Cardiac fibroblast (primary cell): ENCODE data around the gene GSX1.
A peak's percentile ranks its signal among the peaks of the same experiment; 100 is the strongest.
"Not testable (repeated sequence)": the region's sequence is repeated elsewhere in the genome, so short reads cannot be mapped to it uniquely, and the experiment has no call there.

Experiments
- DNase-seq, 2 donors: peaks; one replicate each; pipeline versions ENCODE4 v3.0.0 to v3.0.0-alpha.2; 2010; ENCODE audit warnings: low read depth in 2 of 2
- H3K4me3 ChIP-seq, 2 donors: replicated peaks in 1 of 2; 1 replicate in 1 of 2; 2 replicates in 1 of 2; pipeline ENCODE4 v1.5.1; 2011; ENCODE audit warnings: low read depth in 2 of 2, low read length in 2 of 2, mild to moderate bottlenecking in 2 of 2, moderate library complexity in 1 of 2
- TF ChIP-seq, protein P1 (sequence below): IDR thresholded peaks from one replicate; pipeline ENCODE4 v1.5.1; 2011; ENCODE audit warnings: low read depth, mild to moderate bottlenecking, low read length, inconsistent platforms

GSX1 gene

DNA sequence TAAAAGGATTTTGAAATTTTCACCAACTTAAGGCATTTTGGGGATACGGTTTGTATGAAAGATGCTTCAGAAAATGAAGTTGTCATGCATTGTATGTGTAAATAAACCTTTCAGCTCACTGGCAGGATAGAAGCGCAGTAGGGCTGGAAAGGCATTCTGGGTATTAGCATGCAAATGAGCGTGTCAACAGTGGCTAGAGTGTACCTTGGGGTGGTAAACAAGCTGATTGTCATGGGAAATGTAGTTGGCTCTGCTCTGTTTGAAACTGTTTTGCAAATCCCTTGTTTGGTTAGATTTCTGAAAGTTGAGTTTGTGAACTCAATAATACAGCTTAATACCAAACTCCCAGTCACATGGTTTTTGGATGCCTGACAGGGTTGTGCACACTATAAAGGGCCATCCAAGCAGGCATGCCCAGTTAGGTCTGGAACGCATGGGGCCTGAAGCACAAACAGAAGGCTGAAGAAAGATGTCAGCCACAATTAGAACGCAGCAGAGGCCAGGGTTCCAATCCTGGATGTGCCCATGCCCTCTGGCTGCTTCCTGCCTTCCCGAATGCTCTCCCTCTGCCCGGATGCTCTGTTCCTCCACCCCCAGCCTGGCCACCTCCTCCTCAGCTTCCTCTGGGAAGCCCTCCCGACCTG, 14.6 kb downstream of the GSX1 start:
- no peak overlapping the region for H3K4me3 ChIP-seq
- DNase-seq = no peak
- TF ChIP-seq, protein P1, sequence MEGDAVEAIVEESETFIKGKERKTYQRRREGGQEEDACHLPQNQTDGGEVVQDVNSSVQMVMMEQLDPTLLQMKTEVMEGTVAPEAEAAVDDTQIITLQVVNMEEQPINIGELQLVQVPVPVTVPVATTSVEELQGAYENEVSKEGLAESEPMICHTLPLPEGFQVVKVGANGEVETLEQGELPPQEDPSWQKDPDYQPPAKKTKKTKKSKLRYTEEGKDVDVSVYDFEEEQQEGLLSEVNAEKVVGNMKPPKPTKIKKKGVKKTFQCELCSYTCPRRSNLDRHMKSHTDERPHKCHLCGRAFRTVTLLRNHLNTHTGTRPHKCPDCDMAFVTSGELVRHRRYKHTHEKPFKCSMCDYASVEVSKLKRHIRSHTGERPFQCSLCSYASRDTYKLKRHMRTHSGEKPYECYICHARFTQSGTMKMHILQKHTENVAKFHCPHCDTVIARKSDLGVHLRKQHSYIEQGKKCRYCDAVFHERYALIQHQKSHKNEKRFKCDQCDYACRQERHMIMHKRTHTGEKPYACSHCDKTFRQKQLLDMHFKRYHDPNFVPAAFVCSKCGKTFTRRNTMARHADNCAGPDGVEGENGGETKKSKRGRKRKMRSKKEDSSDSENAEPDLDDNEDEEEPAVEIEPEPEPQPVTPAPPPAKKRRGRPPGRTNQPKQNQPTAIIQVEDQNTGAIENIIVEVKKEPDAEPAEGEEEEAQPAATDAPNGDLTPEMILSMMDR = no peak

DNA sequence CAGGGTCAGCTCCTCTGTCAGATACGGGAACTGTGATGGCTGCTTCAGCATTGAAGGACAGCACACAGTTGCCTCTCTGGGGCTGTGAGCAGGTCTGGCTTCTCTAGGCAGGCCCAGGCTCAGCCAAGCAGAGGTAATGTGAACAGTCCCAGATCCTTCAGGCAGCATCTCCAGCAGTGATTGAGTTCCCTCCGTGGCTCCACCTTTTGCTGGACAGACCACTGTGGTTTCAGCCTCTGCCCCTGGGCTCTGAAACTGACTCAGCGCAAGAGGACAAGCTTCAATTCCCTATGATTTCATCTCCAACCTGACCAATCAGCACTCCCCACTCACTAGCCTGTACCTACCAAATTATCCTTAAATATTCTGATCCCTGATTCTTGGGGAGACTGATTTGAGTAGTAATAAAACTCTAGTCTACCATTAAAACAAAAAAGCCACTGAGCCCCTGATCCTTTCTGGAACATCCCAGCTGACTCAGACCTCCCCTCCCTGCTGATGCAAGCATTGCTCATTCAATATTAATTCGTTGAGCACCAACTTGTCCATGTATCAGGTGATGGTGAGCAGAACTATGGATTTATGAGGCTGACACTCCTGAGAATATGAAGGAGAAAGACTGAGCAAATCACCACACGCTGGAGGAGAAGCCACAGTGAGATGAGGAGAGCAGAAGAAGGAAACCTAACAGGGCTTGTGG, 16.7 kb downstream of the GSX1 start:
- no peak overlapping the region for H3K4me3 ChIP-seq
- no peak for DNase-seq
- TF ChIP-seq, protein P1 = no peak

GRCh38 chr13:27810009-27810408, 17.7 kb downstream of the GSX1 start:
- H3K4me3 ChIP-seq = no peak overlapping the region
- TF ChIP-seq, protein P1 = no peak
- no peak for DNase-seq

DNA sequence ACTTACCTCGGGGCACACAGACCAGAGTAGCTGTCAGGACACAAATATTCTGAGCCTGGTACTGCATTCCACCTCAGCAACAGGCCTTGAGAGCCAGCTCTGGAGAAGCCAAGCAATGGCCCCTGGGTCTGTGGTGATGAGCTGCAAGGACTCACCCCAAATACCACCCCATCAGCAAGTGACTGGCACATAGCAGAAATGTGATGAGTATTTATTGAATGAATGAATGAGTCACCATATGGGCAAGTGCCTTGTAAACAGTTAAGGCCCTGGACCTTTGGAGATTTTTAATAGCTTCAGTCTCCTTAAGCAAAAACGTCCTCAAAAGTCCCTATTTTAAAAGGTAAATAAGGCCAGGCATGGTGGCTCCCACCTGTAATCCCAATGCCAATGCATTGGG, 18.2 kb downstream of the GSX1 start:
- H3K4me3 ChIP-seq = no peak overlapping the region
- TF ChIP-seq, protein P1 = no peak
- no peak for DNase-seq

GRCh38 chr13:27813826-27814225, 21.5 kb downstream of the GSX1 start:
- no peak overlapping the region for H3K4me3 ChIP-seq
- TF ChIP-seq, protein P1 = no peak
- no peak for DNase-seq

DNA sequence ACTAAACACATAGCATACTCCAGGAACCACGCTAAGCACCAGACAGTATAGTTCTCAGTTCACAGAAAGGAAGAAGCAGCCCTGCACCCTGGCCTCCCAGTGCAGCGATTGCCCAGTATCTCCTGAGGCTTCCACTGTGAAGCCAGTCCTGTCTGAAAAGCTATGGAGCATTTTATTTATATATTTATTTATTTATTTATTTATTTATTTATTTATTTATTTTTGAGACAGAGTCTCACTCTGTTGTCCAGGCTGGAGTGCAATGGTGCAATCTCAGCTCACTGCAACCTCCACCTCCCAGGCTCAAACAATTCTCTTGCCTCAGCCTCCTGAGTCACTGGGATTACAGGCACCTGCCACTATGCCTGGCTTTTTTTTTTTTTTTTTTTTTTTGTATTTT, 25.5 kb downstream of the GSX1 start:
- DNase-seq, H3K4me3 ChIP-seq: not testable (repeated sequence)

- peak in 1 of 2 donors; percentile 13 for DNase-seq
- no peak overlapping the region for H3K4me3 ChIP-seq
- TF ChIP-seq, protein P1 = no peak
Measured at GRCh38 chr13:27820524-27821482, 28.5 kb downstream of the GSX1 start.
